Omental fat pad (tissue), 4 donors: ENCODE data around the gene RALGDS. TPM values are rescaled to one million over a fixed set of nuclear protein-coding genes. Genes with fewer than 3 reads are reported as not detected.
"Not testable (repeated sequence)": the region's sequence is repeated elsewhere in the genome, so short reads cannot be mapped to it uniquely, and the experiment has no call there.

ENCODE experiments used
- ATAC-seq: fragments of 150-250 bp; one replicate; pipeline ENCODE4 v1.9.1; 2016; ENCODE audit warnings: mild to moderate bottlenecking, moderate library complexity; ENCODE audit not compliant: low FRiP score
- DNase-seq: peaks from one replicate; pipeline ENCODE4 v3.0.0-alpha.2; 2019; ENCODE audit warnings: low spot score
- total RNA-seq, 4 donors: library from RNA; depleted of rRNA; stranded (reverse); fragments of >200 nt; gene quantifications; one replicate each; pipeline ENCODE4 v1.1.0, GENCODE V29; 2016
- TF ChIP-seq, protein P1 (sequence below), 3 donors: fragments of 450-650 bp; IDR thresholded peaks; one replicate each; pipeline ENCODE4 v1.5.1; 2016 to 2017; ENCODE audit warnings: antibody characterized with exemption in 3 of 3, mild to moderate bottlenecking in 3 of 3, moderate library complexity in 2 of 3

The RALGDS gene
- total RNA-seq, 4 donors from 2014 or later, result 33.9 to 177 (median 68.9) TPM

DNA sequence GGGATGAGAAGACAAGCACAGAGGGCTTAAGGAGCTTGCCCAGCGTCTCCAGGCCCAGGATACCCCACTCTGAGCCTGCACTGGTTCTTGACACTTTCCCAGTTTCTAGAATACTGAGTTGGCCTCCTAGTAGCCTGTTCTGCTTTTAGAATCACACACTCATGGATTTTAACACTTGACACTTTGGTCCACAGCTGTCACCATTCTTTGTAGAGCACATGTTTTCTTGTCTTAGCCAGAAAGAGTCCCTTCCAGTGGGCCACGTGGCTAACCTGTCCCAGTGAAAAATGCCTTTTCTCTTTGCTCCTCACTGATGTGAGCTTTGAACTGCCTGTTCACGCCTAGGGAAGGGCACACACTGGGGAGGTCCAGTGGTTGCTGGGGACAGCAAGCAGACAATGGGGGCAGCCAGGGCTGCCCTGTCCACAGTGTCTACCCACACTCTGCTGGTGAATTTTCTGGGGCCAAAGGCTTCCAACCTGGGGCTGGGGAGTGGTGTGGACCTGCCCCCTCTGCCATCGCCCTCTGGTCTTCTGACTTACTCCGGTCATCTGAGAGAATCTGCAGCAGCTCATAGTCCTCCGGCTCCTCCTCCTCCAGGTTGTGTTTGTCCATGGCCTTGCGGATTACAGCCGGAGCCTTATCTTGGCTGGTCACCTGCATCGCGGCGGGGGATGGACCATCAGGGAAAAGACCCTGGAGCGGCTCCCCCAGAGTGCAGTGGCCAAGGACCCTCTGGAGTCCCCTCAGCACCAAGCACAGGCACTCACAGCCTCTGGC is 21.1 kb downstream of the RALGDS start:
- ATAC-seq (no peak), DNase-seq (no peak)
- TF ChIP-seq, protein P1, sequence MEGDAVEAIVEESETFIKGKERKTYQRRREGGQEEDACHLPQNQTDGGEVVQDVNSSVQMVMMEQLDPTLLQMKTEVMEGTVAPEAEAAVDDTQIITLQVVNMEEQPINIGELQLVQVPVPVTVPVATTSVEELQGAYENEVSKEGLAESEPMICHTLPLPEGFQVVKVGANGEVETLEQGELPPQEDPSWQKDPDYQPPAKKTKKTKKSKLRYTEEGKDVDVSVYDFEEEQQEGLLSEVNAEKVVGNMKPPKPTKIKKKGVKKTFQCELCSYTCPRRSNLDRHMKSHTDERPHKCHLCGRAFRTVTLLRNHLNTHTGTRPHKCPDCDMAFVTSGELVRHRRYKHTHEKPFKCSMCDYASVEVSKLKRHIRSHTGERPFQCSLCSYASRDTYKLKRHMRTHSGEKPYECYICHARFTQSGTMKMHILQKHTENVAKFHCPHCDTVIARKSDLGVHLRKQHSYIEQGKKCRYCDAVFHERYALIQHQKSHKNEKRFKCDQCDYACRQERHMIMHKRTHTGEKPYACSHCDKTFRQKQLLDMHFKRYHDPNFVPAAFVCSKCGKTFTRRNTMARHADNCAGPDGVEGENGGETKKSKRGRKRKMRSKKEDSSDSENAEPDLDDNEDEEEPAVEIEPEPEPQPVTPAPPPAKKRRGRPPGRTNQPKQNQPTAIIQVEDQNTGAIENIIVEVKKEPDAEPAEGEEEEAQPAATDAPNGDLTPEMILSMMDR (IDR thresholded peaks at IDR 0.05), result no peak

DNA sequence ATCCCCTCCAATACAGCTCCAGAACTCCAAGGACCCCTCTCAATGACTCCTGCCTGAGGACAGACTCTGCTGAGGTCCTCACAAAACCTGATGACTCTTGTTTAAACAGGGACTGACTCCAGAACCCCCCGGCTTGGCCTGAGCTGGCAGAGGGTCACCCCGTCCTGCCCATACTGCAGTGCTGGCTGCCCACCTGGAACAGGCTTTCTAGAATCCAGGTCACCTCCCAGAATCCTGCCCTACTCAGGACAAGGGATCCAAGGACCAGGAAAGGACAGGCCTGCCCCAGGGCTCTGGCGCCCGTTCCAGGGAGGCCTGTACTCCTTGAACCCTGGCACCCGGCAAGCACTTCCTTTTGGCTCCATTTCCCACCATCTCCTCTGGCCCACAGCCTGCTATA is 22.2 kb downstream of the RALGDS start:
- ATAC-seq (no peak), DNase-seq (no peak)
- TF ChIP-seq, protein P1 (IDR thresholded peaks at IDR 0.05), result no peak

DNA sequence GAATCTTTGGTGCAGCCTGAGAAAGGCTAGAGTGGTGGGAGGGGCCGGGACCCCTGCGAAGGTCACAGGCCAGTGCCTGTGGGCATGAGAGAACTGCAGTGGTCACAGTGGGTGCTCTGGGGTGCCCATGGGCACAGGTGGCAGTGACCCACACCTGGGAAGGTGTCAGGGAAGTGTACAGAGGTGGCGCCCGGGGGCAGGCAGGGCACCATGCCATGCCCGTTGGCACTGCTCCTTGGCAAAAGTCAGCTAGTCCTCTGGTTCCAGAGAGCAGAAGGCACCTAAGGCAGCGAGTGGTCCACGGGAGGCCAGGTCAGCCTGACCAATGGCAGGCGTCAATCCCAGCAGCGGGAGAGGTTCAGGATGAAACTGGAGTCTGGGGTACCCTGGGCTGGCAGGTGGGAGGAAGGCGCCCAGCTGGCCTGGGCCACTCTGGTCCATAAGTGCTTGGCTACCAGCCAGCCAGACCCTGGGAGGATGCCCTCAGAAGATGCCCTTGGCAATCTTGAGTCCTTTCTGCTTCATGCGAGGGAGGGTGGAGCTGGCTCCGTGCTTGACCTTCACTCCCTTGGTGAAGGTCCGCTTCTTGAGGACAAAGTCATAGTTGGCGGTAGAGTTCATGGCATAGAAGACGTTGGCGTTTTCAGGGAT is 22.8 kb downstream of the RALGDS start:
- ATAC-seq (peak; percentile 16), DNase-seq (no peak)
- TF ChIP-seq, protein P1 (IDR thresholded peaks at IDR 0.05), result no peak

DNA sequence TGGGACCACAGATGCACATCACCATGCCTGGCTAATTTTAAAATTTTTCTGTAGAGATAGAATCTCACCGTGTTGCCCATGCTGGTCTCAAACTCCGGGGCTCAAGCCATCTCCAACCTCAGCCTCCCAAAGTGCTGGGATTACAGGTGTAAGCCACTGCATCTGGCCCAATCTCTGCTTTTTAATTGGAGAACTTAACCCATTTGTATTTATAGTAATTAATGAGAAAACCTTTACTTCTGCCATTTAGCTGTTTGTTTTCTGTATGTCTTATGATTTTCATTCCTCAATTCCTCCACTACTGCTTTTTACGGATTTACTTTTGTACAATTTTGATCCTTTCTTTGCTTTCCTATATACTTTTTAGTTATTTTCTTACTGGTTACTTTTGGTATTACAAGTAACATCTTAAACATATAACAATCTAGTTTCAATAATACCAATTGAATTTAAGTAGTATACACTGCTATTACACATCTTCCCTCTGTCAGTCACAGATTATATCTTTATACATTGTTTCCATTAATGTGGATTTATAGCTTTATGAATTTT is 26.1 kb downstream of the RALGDS start:
- no peak for ATAC-seq
- TF ChIP-seq, protein P1 (IDR thresholded peaks at IDR 0.05), result no peak

DNA sequence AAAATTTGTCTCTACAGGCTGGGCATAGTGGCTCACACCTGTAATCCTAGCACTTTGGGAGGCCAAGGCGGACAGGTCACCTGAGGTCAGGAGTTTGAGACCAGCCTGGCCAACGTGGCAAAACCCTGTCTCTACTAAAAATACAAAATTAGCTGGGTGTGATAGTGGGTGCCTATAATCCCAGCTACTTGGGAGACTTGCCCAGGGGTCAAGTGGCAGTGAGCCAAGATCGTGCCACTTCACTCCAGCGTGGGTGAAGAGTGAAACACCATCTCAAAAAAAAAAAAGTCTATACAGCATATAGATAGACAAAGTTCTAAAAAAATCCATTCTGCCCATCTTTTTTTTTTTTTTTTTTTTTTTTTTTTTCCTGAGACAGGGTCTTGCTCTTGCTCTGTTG is 26.7 kb downstream of the RALGDS start:
- not testable (repeated sequence) for ATAC-seq, DNase-seq

More for the DNA sequence above, 26.1 kb downstream of the RALGDS start:
- no peak for DNase-seq

DNA sequence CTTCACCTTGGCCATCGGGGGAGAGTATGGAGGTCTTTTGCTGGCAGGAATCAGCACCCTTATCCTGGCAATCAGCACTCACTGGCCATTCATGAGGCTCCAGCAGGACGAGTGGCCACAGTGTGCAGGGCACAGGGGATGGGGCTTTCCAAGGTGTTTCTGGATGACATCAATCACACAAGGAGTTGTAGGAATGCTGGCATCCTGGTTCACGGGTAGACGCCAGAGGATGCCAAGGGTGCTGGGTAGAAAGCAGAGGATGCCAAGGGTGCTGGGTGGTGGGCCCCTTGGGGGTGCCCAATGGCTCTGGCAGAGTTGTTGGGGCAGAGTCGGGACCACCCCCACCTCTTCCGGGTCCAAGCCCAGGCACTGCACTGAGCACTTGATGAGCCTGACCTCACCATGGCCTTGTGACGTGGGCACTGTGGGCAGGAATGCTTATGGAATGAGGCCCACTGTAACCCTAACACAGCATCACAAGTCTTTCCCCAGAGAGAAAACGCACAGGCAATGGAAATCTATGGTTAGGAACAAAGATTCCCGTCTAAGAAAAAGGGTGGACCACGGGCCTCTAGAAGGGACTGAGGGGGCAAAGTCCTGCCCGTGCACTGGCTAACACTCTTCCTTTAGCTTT is 30.2 kb downstream of the RALGDS start:
- ATAC-seq (no peak), DNase-seq (no peak)
- TF ChIP-seq, protein P1 (IDR thresholded peaks at IDR 0.05), result no peak

DNA sequence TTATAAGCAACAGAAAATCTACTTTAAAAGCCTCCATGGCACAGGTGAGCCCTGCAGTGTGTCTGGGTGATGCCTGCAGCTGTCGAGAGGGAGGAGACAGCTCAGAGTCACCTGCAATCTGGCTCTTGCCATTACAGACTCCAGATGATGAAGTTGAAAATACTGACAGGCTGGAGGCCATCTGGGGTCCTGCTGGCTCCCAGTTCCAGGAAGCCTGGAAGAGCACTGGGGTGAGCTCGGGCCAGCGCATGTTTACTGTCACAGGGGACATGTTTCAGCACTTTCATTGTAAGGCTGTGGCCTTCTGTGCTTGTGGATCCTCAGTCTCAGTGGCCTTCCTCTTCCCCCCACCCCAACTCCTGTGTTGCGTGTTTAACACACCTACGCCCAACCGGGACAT is 30.9 kb downstream of the RALGDS start:
- ATAC-seq (no peak), DNase-seq (no peak)
- TF ChIP-seq, protein P1 (IDR thresholded peaks at IDR 0.05), result no peak
